IMR-90 (cell line): ENCODE data around the gene SYCP1.

ENCODE experiments used
- BHLHE40 ChIP-seq: fragments of 150-350 bp; IDR thresholded peaks from 2 replicates; pipeline ENCODE4 v1.6.1; 2016; ENCODE audit warnings: mild to moderate bottlenecking, low read depth, low read length
- CTCF ChIP-seq: conservative IDR thresholded peaks from 2 replicates; pipeline ENCODE4 v1.5.1; 2012; ENCODE audit warnings: mild to moderate bottlenecking, low read depth, low read length, improper control_type of control experiment
- NFE2L2 ChIP-seq: fragments of 150-350 bp; IDR thresholded peaks from 2 replicates; pipeline ENCODE4 v1.6.1; 2016; ENCODE audit warnings: low read depth, mild to moderate bottlenecking, low read length
- POLR2A ChIP-seq: IDR thresholded peaks from 2 replicates; pipeline ENCODE4 v1.6.1; 2012; ENCODE audit warnings: mild to moderate bottlenecking, low read depth, low read length
- RCOR1 ChIP-seq: IDR thresholded peaks from 2 replicates; pipeline ENCODE4 v1.6.1; 2012; ENCODE audit warnings: mild to moderate bottlenecking, low read length, improper control_type of control experiment; ENCODE audit not compliant: insufficient replicate concordance
- RFX5 ChIP-seq: IDR thresholded peaks from 2 replicates; pipeline ENCODE4 v1.8.0; 2012; ENCODE audit warnings: low read depth, mild to moderate bottlenecking, low read length, moderate library complexity
- SMC3 ChIP-seq: fragments of 150-350 bp; IDR thresholded peaks from 2 replicates; pipeline ENCODE4 v1.6.1; 2016; ENCODE audit warnings: low read depth, mild to moderate bottlenecking, antibody characterized with exemption, low read length, moderate library complexity
- USF2 ChIP-seq: fragments of 150-350 bp; IDR thresholded peaks from 2 replicates; pipeline ENCODE4 v1.6.1; 2017; ENCODE audit warnings: mild to moderate bottlenecking, antibody characterized with exemption, low read length, low read depth

DNA sequence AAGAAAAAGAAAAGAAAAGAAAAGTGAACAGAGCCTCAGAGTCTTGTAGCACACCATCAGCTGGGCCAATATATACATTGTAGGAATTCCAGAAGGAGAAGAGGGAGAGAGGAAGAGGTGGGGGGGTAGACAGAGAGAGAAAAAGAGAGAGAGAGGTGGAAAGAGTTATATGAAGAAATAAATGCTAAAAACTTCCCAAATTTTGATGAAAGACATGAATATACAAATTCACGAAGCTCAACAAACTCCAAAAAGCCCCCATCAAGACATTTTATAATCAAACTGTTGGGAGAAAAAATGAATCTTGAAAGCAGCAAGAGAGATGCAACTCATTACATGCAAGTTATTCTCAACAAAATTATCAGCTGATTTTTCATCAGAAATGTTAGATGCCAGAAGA, 133.4 kb downstream of the SYCP1 start:
- TF ChIP-seq CTCF (no peak), RFX5 (no peak), BHLHE40 (no peak), POLR2A (no peak), SMC3 (no peak), NFE2L2 (no peak), RCOR1 (no peak), USF2 (no peak)
